K562 (cell line): ENCODE measurements around the gene NCOA6. TPM values are rescaled to one million over a fixed set of nuclear protein-coding genes. Genes with fewer than 3 reads are reported as not detected.

Experiments used
- CCNT2 ChIP-seq: IDR thresholded peaks from 2 replicates; pipeline ENCODE4 v1.6.1; 2011; ENCODE audit warnings: borderline replicate concordance, low read depth, mild to moderate bottlenecking, moderate library complexity, mixed read lengths, low read length; ENCODE audit not compliant: insufficient read length; ENCODE audit errors: extremely low read depth
- FOXK1 ChIP-seq: sonication (generic); formaldehyde crosslinking; IDR thresholded peaks from 2 replicates; pipeline ENCODE4 v1.8.0; 2022; ENCODE audit warnings: missing genetic modification reagents, mild to moderate bottlenecking, borderline replicate concordance
- JUND ChIP-seq, 2 experiments: IDR thresholded peaks; 2 replicates in 1 of 2; 3 replicates in 1 of 2; pipeline ENCODE4 v1.6.1; 2011; ENCODE audit warnings: borderline replicate concordance in 2 of 2, low read depth in 2 of 2, low read length in 2 of 2, improper control_type of control experiment in 1 of 2, missing biosample characterization in 1 of 2, missing genetic modification characterization in 1 of 2, missing genetic modification reagents in 1 of 2
- NFIC ChIP-seq: fragments of 450-650 bp; IDR thresholded peaks from 2 replicates; pipeline ENCODE4 v1.6.1; 2017; ENCODE audit warnings: mild to moderate bottlenecking, inconsistent platforms
- NFXL1 ChIP-seq: fragments of 450-650 bp; formaldehyde crosslinking; IDR thresholded peaks from 2 replicates; pipeline ENCODE4 v1.4.0; 2021; ENCODE audit warnings: mild to moderate bottlenecking
- SAFB ChIP-seq: fragments of 200-400 bp; formaldehyde crosslinking; IDR thresholded peaks from 2 replicates; pipeline ENCODE4 v1.6.1; 2017; ENCODE audit warnings: low read depth, low read length, borderline replicate concordance
- TRIM24 ChIP-seq, 2 experiments: fragments of 450-650 bp; IDR thresholded peaks; 2 replicates each; pipeline ENCODE4 v1.6.1; 2016
- polyA plus RNA-seq, 8 experiments: library from polyadenylated mRNA; depleted of rRNA in 4 of 8; stranded (reverse) in 5 of 8; unstranded in 3 of 8; fragments of >200 nt; fragmentation: Nextera tagmentation in 2 of 8; fragmentation: Illumina TruSeq in 1 of 8; extraction: Ambion mirVana in 2 of 8; extraction: Trizol in 1 of 8; gene quantifications; 2 replicates each; pipeline versions ENCODE4 v1.2.1 to v1.2.3, GENCODE V29; 2011 to 2014; ENCODE audit warnings: inconsistent platforms in 1 of 8, missing spikeins in 1 of 8
- total RNA-seq, 7 experiments: library from RNA; depleted of rRNA in 6 of 7; stranded (reverse); fragments of >200 nt in 6 of 7; fragmentation: Illumina TruSeq in 2 of 7; extraction: Trizol in 2 of 7; gene quantifications; 2 replicates each; pipeline versions ENCODE4 v1.2.1 to v1.2.3, GENCODE V29; 2011 to 2021; ENCODE audit warnings: low replicate concordance in 1 of 7
- TF ChIP-seq, protein P1 (sequence below), 3 experiments: fragments of 200-800 bp in 1 of 3; fragments of 250-450 bp in 1 of 3; fragments of 450-650 bp in 1 of 3; sonication (Bioruptor Pico) in 1 of 3; sonication (Bioruptor generic) in 1 of 3; formaldehyde crosslinking in 1 of 3; IDR thresholded peaks; 2 replicates each; pipeline versions ENCODE4 v1.6.1 to v1.8.0; 2016 to 2022; ENCODE audit warnings: mild to moderate bottlenecking in 2 of 3, missing genetic modification characterization in 2 of 3, missing compliant biosample characterization in 1 of 3, moderate library complexity in 1 of 3
- TF ChIP-seq, protein P2 (sequence below): fragments of 450-650 bp; conservative IDR thresholded peaks from 2 replicates; pipeline ENCODE4 v1.6.1; 2016; ENCODE audit warnings: missing genetic modification characterization, low read depth, mild to moderate bottlenecking, missing compliant biosample characterization, moderate library complexity
- TF ChIP-seq, protein P3 (sequence below), 2 experiments: fragments of 450-650 bp; conservative IDR thresholded peaks; 2 replicates each; pipeline ENCODE4 v1.6.1; 2017; ENCODE audit warnings: mild to moderate bottlenecking in 2 of 2, moderate library complexity in 2 of 2
- TF ChIP-seq, protein P4 (sequence below): fragments of 450-650 bp; formaldehyde crosslinking; IDR thresholded peaks from 2 replicates; pipeline ENCODE4 v1.4.0; 2022; ENCODE audit warnings: missing genetic modification characterization
- TF ChIP-seq, protein P5 (sequence below): IDR thresholded peaks from 2 replicates; pipeline ENCODE4 v1.6.1; 2014; ENCODE audit warnings: antibody characterized with exemption
- TF ChIP-seq, protein P6 (sequence below): fragments of 450-650 bp; IDR thresholded peaks from 2 replicates; pipeline ENCODE4 v1.6.1; 2017; ENCODE audit warnings: antibody characterized with exemption

NCOA6 gene
- total and polyA plus RNA-seq, 9 of the 15 experiments (the other 6 are each of a cell fraction or from before 2014, with no cell fraction given) = 6.1 to 25.0 (median 9.5) TPM

DNA sequence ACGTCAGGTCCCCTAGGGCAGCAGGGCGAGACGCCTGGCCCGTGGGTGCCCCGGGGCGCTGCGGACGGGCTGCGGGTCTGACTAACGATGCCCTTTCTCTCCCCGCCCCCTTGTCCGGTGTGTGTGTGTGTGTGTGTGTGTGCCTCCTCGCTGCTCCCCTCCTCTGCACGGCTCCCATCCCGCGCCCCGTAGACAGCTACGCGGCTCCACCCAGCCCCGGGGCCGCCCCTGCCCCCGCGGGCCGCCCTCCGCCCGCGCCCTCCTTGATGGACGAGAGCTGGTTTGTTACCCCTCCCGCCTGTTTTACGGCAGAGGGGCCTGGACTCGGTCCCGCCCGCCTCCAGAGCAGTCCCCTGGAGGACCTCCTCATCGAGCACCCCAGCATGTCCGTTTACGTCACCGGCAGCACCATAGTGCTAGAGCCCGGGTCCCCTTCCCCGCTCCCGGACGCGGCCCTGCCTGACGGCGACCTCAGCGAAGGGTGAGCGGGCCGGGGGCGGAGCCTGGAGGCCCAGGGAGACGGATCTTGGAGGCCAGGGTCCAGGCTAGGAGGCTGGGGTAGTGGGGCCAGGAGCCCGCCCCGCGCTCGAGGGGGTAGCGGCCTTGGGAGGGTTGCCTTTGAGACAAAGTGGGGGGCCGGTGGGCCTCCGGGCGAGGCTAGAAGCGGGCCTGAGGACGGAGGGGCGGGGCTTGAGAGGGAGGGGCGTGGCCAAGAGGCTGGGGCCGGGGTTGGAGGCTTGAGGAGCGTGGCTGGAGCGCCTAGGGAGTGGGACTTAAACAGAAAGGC lies 116.2 kb downstream of the NCOA6 start (continued):
- TF ChIP-seq, protein P1, sequence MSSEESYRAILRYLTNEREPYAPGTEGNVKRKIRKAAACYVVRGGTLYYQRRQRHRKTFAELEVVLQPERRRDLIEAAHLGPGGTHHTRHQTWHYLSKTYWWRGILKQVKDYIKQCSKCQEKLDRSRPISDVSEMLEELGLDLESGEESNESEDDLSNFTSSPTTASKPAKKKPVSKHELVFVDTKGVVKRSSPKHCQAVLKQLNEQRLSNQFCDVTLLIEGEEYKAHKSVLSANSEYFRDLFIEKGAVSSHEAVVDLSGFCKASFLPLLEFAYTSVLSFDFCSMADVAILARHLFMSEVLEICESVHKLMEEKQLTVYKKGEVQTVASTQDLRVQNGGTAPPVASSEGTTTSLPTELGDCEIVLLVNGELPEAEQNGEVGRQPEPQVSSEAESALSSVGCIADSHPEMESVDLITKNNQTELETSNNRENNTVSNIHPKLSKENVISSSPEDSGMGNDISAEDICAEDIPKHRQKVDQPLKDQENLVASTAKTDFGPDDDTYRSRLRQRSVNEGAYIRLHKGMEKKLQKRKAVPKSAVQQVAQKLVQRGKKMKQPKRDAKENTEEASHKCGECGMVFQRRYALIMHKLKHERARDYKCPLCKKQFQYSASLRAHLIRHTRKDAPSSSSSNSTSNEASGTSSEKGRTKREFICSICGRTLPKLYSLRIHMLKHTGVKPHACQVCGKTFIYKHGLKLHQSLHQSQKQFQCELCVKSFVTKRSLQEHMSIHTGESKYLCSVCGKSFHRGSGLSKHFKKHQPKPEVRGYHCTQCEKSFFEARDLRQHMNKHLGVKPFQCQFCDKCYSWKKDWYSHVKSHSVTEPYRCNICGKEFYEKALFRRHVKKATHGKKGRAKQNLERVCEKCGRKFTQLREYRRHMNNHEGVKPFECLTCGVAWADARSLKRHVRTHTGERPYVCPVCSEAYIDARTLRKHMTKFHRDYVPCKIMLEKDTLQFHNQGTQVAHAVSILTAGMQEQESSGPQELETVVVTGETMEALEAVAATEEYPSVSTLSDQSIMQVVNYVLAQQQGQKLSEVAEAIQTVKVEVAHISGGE (CRISPR knock-in tag; IDR thresholded peaks at IDR 0.05) = 0 out of 6 replicates have a peak, but pooled peaks of 1 of the 3 experiments have one; percentile 2
- TF ChIP-seq JUND (IDR thresholded peaks at IDR 0.05; ENCODE audit: borderline replicate concordance, low read depth, low read length) = no peak
- TF ChIP-seq JUND (tag; IDR thresholded peaks at IDR 0.05; ENCODE audit: borderline replicate concordance, low read depth, low read length) = no peak
- TF ChIP-seq, protein P2, sequence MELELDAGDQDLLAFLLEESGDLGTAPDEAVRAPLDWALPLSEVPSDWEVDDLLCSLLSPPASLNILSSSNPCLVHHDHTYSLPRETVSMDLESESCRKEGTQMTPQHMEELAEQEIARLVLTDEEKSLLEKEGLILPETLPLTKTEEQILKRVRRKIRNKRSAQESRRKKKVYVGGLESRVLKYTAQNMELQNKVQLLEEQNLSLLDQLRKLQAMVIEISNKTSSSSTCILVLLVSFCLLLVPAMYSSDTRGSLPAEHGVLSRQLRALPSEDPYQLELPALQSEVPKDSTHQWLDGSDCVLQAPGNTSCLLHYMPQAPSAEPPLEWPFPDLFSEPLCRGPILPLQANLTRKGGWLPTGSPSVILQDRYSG (tag) = no peak
- peak in 1 of 2 experiments; percentile 55; a peak in 2 of 4 replicates for TF ChIP-seq TRIM24 (IDR thresholded peaks at IDR 0.05)
- peak; percentile 78 for TF ChIP-seq NFIC
- TF ChIP-seq, protein P3, sequence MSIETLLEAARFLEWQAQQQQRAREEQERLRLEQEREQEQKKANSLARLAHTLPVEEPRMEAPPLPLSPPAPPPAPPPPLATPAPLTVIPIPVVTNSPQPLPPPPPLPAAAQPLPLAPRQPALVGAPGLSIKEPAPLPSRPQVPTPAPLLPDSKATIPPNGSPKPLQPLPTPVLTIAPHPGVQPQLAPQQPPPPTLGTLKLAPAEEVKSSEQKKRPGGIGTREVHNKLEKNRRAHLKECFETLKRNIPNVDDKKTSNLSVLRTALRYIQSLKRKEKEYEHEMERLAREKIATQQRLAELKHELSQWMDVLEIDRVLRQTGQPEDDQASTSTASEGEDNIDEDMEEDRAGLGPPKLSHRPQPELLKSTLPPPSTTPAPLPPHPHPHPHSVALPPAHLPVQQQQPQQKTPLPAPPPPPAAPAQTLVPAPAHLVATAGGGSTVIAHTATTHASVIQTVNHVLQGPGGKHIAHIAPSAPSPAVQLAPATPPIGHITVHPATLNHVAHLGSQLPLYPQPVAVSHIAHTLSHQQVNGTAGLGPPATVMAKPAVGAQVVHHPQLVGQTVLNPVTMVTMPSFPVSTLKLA (conservative IDR thresholded peaks at IDR 0.05) = peak; percentile 20 to 67; a peak in 2 of 4 replicates
- TF ChIP-seq, protein P4, sequence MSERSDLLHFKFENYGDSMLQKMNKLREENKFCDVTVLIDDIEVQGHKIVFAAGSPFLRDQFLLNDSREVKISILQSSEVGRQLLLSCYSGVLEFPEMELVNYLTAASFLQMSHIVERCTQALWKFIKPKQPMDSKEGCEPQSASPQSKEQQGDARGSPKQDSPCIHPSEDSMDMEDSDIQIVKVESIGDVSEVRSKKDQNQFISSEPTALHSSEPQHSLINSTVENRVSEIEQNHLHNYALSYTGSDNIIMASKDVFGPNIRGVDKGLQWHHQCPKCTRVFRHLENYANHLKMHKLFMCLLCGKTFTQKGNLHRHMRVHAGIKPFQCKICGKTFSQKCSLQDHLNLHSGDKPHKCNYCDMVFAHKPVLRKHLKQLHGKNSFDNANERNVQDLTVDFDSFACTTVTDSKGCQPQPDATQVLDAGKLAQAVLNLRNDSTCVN (CRISPR knock-in tag) = no peak
- TF ChIP-seq, protein P5, sequence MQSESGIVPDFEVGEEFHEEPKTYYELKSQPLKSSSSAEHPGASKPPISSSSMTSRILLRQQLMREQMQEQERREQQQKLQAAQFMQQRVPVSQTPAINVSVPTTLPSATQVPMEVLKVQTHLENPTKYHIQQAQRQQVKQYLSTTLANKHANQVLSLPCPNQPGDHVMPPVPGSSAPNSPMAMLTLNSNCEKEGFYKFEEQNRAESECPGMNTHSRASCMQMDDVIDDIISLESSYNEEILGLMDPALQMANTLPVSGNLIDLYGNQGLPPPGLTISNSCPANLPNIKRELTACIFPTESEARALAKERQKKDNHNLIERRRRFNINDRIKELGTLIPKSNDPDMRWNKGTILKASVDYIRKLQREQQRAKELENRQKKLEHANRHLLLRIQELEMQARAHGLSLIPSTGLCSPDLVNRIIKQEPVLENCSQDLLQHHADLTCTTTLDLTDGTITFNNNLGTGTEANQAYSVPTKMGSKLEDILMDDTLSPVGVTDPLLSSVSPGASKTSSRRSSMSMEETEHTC = no peak
- TF ChIP-seq NFXL1 (CRISPR knock-in tag) = no peak
- TF ChIP-seq SAFB = no peak
- TF ChIP-seq FOXK1 (CRISPR knock-in tag) = no peak
- TF ChIP-seq, protein P6, sequence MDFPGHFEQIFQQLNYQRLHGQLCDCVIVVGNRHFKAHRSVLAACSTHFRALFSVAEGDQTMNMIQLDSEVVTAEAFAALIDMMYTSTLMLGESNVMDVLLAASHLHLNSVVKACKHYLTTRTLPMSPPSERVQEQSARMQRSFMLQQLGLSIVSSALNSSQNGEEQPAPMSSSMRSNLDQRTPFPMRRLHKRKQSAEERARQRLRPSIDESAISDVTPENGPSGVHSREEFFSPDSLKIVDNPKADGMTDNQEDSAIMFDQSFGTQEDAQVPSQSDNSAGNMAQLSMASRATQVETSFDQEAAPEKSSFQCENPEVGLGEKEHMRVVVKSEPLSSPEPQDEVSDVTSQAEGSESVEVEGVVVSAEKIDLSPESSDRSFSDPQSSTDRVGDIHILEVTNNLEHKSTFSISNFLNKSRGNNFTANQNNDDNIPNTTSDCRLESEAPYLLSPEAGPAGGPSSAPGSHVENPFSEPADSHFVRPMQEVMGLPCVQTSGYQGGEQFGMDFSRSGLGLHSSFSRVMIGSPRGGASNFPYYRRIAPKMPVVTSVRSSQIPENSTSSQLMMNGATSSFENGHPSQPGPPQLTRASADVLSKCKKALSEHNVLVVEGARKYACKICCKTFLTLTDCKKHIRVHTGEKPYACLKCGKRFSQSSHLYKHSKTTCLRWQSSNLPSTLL = no peak
- TF ChIP-seq CCNT2 = peak; percentile 47
